ENCODE results near the gene MAU2. TPM values are rescaled to one million over a fixed set of nuclear protein-coding genes. Genes with fewer than 3 reads are reported as not detected.
A peak's percentile ranks its signal among the peaks of the same experiment; 100 is the strongest.

Gene MAU2
- total RNA-seq, 1 donor from 2014 or later: 37.0 TPM

DNA sequence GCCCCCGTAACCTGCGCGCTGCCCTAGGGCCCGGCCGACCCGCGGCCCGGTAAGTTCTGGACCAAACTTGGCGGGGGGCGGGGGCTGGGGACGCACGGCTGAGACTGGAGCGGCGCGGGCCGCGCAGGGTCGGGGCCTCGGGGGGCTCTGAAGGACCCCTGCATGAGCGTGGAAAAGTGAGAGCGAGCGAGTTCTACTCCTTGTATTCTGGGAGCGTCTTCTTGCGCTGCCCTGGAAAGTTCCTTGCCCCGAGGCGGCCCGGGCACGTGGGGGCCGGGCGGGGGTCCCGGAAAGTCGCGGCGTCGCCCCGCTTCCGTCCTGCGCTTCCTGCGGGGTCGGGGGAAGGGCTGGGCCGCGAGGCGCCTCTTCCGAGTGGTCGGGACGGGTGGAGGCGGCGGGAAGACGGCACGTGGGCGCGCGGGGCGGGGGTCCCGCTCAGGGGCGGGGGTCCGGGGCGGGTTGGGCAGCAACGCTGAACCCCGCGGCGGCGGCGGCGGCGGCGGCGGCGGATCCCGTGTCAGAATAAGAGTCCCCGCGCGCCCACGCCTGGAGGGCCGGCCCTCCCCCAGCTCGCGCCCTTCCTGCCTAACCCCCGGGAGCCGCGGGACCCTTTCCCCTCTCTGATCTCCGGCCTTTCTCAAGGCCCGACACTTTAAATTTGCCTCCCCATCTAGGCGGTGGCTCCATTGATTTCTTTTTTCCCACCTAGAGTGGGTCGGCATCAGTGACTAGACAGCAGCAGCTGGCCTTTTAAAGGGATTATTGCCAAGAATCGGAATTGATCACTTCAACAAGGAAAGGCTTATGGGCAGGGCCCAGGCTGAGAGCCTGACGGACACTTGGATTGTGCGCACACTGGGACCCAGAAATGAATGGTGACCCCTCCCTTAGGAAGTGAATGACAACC lies 85.6 kb downstream of the MAU2 start:
- peak overlapping the region; percentile 96 for H3K27ac Mint-ChIP-seq (ENCODE audit: unreplicated experiment)
- peaks cover 60% of the 10 kb centered on the region for H3K4me1 Mint-ChIP-seq (ENCODE audit: low read depth, unreplicated experiment)
- peak overlapping the region; percentile 92 for H3K9ac ChIP-seq (ENCODE audit: low read length)
- FAIRE-seq (no peak), DNase-seq (ENCODE audit: low read depth) (peak; percentile 46)
- no peaks in the 10 kb centered on the region for H3K27me3 ChIP-seq (ENCODE audit: insufficient read depth, low read length)
- peaks cover 53% of the 10 kb centered on the region for H4K20me1 ChIP-seq (ENCODE audit: insufficient read depth, low read length)
- peaks cover 28% of the 10 kb centered on the region for H3K4me1 ChIP-seq (ENCODE audit: insufficient read depth, low read length)
- H3K4me3 ChIP-seq (ENCODE audit: insufficient read depth, low read depth, low read length): peak overlapping the region; percentile 80
- peak overlapping the region; percentile 91 for H3K4me2 ChIP-seq (ENCODE audit: low read length)
- H3K79me2 ChIP-seq (ENCODE audit: insufficient read depth, low read length): peaks cover 57% of the 10 kb centered on the region
- H3K36me3 ChIP-seq (ENCODE audit: insufficient read depth, low read length): no peaks in the 10 kb centered on the region
- no peaks in the 10 kb centered on the region for H3K27me3 Mint-ChIP-seq (ENCODE audit: low read depth, unreplicated experiment)
- peak overlapping the region; percentile 76 for H3K27ac ChIP-seq (ENCODE audit: low read depth, low read length)
- no peaks in the 10 kb centered on the region for H3K9me3 Mint-ChIP-seq (ENCODE audit: unreplicated experiment)
- peak overlapping the region; percentile 14 for H2AFZ ChIP-seq (ENCODE audit: low read depth, low read length)
- H3K36me3 Mint-ChIP-seq (ENCODE audit: low read depth, unreplicated experiment): peaks cover 4% of the 10 kb centered on the region
- H3K9me3 ChIP-seq (ENCODE audit: insufficient read depth, low read depth, low read length): no peaks in the 10 kb centered on the region
- H3K4me3 Mint-ChIP-seq (ENCODE audit: unreplicated experiment): peak overlapping the region; percentile 99
- no peak for TF ChIP-seq CTCF (IDR thresholded peaks at IDR 0.05; ENCODE audit: insufficient read depth, low read depth, low read length)
- no peak for TF ChIP-seq EZH2 (IDR thresholded peaks at IDR 0.05; ENCODE audit: insufficient read depth, low read length)

DNA sequence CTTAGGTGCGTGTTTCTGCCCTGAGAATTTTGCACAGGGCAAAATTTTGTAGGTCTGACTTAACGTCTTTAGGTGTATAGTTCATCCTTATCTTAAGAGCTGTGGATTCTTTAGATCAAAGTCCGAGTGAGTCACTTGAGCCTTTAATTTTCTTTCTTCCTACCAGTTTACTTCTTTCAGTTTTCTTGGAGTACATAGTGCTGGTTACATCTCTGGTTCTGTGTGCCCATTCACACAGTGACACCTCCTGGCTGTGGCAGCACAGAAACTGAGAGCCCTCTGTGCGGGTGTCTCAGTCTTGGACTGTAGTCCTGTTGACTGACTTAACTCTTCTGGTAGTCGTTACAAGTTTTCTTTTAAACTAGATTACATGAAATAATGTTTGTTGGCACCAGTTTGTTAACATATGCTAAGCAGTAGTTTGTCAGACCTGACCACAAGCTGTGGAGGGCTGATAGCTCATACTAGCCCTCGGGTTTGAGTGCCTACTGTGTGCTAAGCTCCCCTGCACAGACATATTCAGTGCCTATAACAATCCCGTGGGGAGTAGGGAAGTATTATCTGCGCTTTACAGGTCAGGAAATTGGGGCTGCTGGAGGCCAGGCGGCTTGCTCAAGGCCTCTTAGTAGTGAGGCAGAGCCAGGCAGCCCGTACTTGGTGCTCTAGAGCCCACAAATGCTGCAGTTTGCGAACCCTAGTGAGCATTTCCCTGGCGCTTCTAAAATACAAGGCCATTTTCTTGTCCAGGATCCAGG lies 86.4 kb downstream of the MAU2 start:
- no peaks in the 10 kb centered on the region for H3K27me3 Mint-ChIP-seq (ENCODE audit: low read depth, unreplicated experiment)
- H3K9me3 ChIP-seq (ENCODE audit: insufficient read depth, low read depth, low read length): no peaks in the 10 kb centered on the region
- no peak overlapping the region for H2AFZ ChIP-seq (ENCODE audit: low read depth, low read length)
- peaks cover 60% of the 10 kb centered on the region for H4K20me1 ChIP-seq (ENCODE audit: insufficient read depth, low read length)
- H3K27me3 ChIP-seq (ENCODE audit: insufficient read depth, low read length): no peaks in the 10 kb centered on the region
- peak overlapping the region; percentile 91 for H3K4me2 ChIP-seq (ENCODE audit: low read length)
- H3K4me1 ChIP-seq (ENCODE audit: insufficient read depth, low read length): peaks cover 28% of the 10 kb centered on the region
- peak overlapping the region; percentile 96 for H3K27ac Mint-ChIP-seq (ENCODE audit: unreplicated experiment)
- peaks cover 61% of the 10 kb centered on the region for H3K4me1 Mint-ChIP-seq (ENCODE audit: low read depth, unreplicated experiment)
- H3K27ac ChIP-seq (ENCODE audit: low read depth, low read length): peak overlapping the region; percentile 76
- TF ChIP-seq CTCF (IDR thresholded peaks at IDR 0.05; ENCODE audit: insufficient read depth, low read depth, low read length) (peak; percentile 39), EZH2 (IDR thresholded peaks at IDR 0.05; ENCODE audit: insufficient read depth, low read length) (no peak)
- peak; percentile 43 for DNase-seq (ENCODE audit: low read depth)
- no peak for FAIRE-seq
- no peaks in the 10 kb centered on the region for H3K9me3 Mint-ChIP-seq (ENCODE audit: unreplicated experiment)
- H3K4me3 Mint-ChIP-seq (ENCODE audit: unreplicated experiment): peak overlapping the region; percentile 99
- peaks cover 60% of the 10 kb centered on the region for H3K79me2 ChIP-seq (ENCODE audit: insufficient read depth, low read length)
- no peaks in the 10 kb centered on the region for H3K36me3 ChIP-seq (ENCODE audit: insufficient read depth, low read length)
- peak overlapping the region; percentile 80 for H3K4me3 ChIP-seq (ENCODE audit: insufficient read depth, low read depth, low read length)
- H3K36me3 Mint-ChIP-seq (ENCODE audit: low read depth, unreplicated experiment): peaks cover 4% of the 10 kb centered on the region
- peak overlapping the region; percentile 92 for H3K9ac ChIP-seq (ENCODE audit: low read length)
